NCI-H2196 (cell line): ENCODE results near the gene GTPBP3.
A peak's percentile ranks its signal among the peaks of the same experiment; 100 is the strongest.
"Not testable (repeated sequence)": the region's sequence is repeated elsewhere in the genome, so short reads cannot be mapped to it uniquely, and the experiment has no call there.

Experiments used
- DNase-seq: peaks from one replicate; lab custom pipeline; 2025; ENCODE audit not compliant: unreplicated experiment; lab: John Stamatoyannopoulos, UW

The GTPBP3 gene

GRCh38 chr19:17341386-17341785 lies 4.0 kb downstream of the GTPBP3 start:
- no peak for DNase-seq

DNA sequence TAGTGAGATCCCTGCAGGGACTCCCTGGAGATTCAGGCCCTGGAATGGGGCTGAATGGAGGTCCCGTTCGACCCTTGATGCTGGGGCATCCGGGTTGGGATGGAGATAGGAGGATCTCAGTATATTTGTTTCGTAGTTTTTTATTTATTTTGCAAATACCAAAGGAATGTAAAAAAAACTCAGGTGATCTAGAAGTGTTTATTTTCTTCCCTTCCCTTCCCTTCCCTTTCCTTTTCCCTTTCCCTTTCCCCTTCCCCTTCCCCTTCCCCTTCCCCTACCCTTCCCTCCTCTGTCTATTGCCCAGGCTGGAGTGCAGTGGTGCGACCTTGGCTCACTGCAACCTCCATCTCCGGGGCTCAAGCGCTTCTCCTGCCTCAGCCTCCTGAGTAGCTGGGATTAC lies 4.5 kb downstream of the GTPBP3 start:
- DNase-seq = no peak

DNA sequence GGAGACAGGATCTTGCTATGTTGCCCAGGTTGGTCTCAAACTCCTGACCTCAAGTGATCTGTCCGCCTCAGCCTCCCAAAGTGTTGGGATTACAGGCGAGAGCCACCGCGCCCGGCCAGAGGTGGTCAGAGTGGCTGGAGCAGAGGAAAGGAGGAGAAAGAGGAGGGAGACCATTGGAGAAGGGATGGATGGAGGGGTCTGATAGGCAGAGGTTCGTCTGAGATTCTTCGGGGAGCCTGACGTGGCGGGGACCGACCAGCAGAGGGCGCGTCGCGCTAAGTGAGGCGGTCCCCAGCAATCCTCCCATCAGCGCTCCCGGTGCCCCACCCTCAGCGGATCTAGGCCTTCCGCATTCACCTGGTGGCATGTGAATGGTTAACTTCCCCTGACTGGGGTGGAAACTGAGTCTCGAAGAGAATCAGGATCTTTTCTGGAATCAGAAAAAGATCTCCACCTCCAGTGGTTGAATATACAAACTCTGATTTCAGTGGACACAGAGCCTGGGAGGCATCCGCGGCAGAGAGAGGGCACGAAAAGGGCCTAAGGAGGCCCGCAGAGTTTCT lies 8.8 kb downstream of the GTPBP3 start:
- DNase-seq = peak; percentile 75

GRCh38 chr19:17347361-17347760 lies 10.0 kb downstream of the GTPBP3 start:
- no peak for DNase-seq

- DNase-seq = no peak
Observed at GRCh38 chr19:17347877-17348276, 10.5 kb downstream of the GTPBP3 start.

- no peak for DNase-seq
Observed at GRCh38 chr19:17348700-17349099, 11.3 kb downstream of the GTPBP3 start.

DNA sequence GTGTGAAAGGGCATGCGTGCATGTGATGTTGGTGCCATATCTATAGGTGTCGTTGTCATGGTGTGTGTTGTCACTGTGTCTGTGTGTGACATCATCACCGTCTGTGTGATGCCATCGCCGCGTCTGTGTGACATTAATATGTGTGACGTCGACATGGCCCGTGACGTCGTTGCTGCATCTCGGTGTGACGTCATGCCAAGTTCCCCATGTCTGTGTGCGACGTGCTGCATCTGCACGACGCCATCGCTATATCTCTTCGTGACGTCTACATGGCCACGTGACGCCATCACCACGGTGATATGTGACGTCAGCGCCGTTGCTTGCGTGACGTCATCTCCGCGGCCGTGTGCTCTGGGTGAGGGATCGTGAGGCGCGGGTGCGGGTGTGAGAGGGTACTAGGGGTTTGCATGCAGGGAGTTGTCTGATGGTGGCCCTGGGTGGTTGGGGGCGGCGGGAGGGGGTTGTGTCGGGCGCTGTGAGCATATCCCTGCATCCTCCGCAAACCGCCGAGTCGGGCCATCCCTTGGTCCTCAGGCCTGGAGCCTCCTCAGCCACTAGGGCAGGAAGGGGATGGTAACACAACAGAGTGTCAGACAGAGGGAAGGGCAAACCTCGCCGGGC lies 14.6 kb downstream of the GTPBP3 start:
- no peak for DNase-seq

DNA sequence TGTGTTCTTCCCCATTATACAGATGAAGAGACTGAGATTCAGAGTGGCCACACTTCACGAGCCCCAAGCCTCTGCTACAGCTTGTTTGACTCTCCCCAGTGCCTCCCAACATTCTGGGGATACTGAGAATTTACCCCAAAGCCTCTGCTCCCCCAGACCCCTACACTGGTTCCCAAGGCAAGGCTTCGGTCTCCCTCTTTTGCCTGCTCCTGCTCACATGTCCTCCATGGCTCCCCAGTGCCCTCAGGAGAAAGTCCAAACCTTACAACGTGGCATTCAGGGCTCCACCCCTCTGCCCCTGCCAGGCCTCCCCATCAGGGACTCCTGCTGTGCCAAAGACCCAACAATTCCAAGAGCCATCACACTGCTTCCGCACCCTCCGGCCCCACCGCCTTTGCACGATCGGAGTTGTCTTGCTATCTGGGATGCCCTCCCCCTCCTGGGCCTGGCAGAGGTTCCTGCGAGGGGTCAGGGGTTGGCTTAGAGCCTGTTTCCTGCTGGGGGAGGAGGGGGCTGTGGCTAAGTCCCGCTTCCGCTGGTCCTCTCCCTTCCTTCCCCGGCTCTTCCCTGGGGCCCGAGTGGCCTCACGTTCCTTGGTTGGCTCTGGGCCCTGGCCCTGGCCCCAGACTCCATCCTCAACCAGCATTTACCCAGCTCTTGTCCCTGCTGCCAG lies 15.4 kb downstream of the GTPBP3 start:
- no peak for DNase-seq

DNA sequence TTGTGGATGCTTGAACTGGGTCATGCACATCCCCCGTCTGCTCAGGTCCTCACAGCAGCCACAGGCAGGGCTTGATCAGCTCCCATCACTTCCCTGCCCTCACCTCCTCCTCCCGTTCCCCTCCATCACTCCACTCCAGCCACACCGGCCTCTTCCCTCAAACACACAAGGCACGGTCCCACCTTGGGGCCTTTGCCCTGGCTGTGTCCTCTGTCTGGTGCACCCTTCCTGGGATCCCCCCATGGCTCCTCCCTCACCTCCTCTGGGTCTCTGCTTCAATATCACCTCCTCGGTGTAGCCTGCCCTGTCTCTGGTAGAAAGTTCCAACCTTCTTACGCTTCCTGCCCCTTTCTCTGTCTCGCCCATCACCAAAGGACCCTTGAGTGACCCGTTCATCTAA lies 16.0 kb downstream of the GTPBP3 start:
- DNase-seq = no peak

- DNase-seq = no peak
Observed at GRCh38 chr19:17357078-17357666, 19.8 kb downstream of the GTPBP3 start.

DNA sequence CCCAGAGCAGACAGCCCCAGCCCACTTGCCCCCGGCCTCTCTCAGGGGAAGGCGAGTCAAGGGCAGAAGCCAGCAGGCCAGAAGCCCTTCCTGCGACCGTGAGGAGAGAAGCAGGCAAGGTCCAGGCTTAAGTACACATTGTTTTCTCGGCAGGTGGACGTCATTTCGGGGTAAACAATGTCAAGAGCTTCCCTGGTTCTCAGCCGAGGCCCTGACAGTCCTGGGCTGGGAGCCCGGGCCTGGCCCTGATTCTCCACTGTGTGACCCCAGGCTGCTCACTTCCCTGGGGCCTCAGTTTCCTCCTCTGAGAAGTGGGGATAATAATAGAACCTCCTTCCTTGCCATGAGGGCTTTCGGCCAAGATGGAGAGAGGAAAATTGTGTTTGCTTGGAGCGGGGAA lies 20.4 kb downstream of the GTPBP3 start:
- DNase-seq = no peak

- DNase-seq = no peak
Observed at GRCh38 chr19:17358395-17358794, 21.0 kb downstream of the GTPBP3 start.

GRCh38 chr19:17359905-17360800 lies 22.8 kb downstream of the GTPBP3 start:
- no peak for DNase-seq

DNA sequence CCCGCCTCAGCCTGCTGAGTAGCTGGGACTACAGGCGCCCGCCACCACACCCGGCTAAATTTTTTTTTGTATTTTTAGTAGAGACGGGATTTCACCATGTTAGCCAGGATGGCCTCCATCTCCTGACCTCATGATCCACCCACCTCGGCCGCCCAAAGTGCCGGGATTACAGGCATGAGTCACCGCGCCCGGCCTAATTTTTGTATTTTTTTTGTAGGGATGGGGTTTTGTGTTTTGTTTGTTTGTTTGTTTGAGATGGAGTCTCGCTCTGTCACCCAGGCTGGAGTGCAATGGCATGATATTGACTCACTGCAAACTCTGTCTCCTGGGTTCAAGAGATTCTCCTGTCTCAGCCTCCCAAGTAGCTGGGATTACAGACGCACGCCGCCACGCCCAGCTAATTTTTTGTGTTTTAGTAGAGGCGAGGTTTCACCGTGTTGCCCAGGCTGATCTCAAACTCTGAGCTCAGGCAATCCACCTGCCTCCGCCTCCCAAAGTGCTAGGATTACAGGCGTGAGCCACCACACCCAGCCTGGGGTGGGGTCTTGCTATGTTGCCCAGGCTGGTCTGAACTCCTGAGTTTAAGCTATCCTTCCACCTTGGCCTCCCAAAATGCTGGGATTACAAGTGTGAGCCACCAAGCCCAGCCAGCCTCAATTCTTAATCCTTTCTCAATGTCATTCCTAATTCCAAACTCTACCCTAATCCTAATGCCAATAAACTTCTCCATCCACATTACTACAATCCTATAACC lies 26.7 kb downstream of the GTPBP3 start:
- DNase-seq = not testable (repeated sequence)

DNA sequence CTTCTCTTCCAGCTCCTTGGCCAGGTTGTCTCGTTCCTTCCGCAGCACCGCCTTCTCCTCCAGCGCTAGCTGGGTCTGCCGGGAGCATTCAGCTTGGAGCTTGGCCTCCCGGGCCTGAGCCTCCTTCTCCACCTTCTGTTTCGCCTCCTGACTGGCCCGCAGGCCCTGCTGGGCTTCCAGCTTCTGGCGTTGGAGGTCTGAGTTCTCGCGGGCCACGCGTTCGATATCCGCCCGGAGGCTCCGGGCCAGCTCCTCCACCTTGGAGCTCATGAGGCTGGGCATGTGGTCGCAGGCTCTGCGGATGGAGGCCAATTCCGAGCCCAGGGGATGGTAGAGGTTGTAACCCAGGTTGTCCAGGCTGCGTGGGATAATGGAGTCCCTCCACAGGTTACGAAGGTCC lies 28.0 kb downstream of the GTPBP3 start:
- DNase-seq = no peak

GRCh38 chr19:17370026-17370587 lies 32.8 kb downstream of the GTPBP3 start:
- no peak for DNase-seq

DNA sequence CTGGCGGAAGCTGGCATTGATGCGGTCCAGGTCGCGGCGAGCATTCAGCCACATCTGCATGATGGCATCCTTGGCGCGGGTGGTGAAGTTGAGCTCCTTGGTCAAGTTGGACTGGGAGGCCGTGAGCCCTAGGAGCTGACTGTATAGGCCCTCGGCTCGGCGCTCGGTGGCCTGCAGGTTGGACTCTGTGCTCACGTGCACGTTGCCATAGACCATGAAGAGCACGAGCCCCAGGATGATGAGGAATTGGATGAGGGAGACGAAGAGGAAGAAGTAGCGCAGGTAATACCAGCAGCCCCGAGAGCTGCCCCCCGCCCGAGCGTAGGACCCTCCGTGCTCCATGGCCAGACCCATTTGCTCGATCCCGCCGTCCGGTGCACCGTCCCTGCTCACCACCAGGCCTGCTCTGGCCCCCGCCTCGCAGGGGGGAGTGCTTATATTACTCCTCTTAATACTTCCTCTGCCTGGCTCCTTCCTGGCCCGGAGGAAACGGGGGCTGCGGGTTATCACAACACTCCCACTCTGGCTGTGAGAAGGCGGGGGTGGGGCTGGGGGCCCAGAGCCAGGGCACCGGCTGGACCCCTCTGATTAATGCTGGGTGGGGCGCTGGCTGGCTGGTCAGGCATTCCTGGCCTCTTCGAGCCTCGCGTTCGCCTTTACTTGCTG lies 39.7 kb downstream of the GTPBP3 start, which contains the start of gene PLVAP:
Gene PLVAP, minus strand, starts transcription at position 408 of the 666 bp plus-strand sequence. Its CDS starts 54 bp downstream, at position 354.
- DNase-seq = no peak

GRCh38 chr19:17378271-17378670 lies 40.9 kb downstream of the GTPBP3 start:
- no peak for DNase-seq

DNA sequence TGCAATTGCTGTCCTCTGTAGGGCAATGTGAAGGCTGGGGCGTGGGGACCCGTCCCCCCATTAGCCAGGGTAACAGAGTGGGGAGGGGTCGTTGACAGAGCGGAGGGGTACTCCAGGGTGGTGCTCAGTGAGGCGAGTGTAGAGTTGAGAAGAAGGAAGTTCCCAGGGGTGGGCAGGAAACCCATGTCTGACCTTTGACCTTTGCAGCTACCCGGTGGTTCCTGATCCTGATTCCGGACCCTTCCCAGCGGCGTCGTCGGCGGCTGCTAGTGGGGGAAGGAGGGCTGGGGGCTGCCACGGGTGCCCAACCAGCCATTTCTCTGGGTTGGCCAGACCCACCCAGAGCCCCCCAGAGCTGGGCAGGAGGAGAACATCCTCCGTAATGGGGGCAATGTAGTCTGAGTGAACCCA lies 41.9 kb downstream of the GTPBP3 start:
- DNase-seq = no peak
